ENCODE measurements around the gene MYO15A.

MYO15A gene

GRCh38 chr17:18159551-18160120, 51.1 kb downstream of the MYO15A start:
- no peak for DNase-seq

- no peak for DNase-seq
Measured at GRCh38 chr17:18160128-18160856, 51.7 kb downstream of the MYO15A start.

GRCh38 chr17:18161207-18162145, 52.9 kb downstream of the MYO15A start:
- DNase-seq, result peak; percentile 20

GRCh38 chr17:18163547-18163946, 55.0 kb downstream of the MYO15A start:
- no peak for DNase-seq

- DNase-seq, result no peak
Measured at GRCh38 chr17:18166894-18167293, 58.3 kb downstream of the MYO15A start.

GRCh38 chr17:18167421-18167820, 58.9 kb downstream of the MYO15A start:
- no peak for DNase-seq

- no peak for DNase-seq
Measured at GRCh38 chr17:18172531-18173278, 64.1 kb downstream of the MYO15A start.

GRCh38 chr17:18173740-18174139, 65.2 kb downstream of the MYO15A start:
- DNase-seq, result no peak

GRCh38 chr17:18176176-18176575, 67.6 kb downstream of the MYO15A start:
- DNase-seq, result no peak

GRCh38 chr17:18177133-18177532, 68.6 kb downstream of the MYO15A start:
- DNase-seq, result no peak

- DNase-seq, result peak; percentile 87
Measured at GRCh38 chr17:18177722-18178121, 69.2 kb downstream of the MYO15A start.

GRCh38 chr17:18179196-18179595, 70.6 kb downstream of the MYO15A start:
- DNase-seq, result no peak

- no peak for DNase-seq
Measured at GRCh38 chr17:18179804-18180203, 71.2 kb downstream of the MYO15A start.

- DNase-seq, result no peak
Measured at GRCh38 chr17:18181358-18181757, 72.8 kb downstream of the MYO15A start.

- no peak for DNase-seq
Measured at GRCh38 chr17:18182110-18182977, 73.8 kb downstream of the MYO15A start.

GRCh38 chr17:18182978-18183333, 74.4 kb downstream of the MYO15A start:
- DNase-seq, result no peak

- peak; percentile 99 for DNase-seq
Measured at GRCh38 chr17:18183334-18184142, 75.0 kb downstream of the MYO15A start, which contains the start of gene ALKBH5. TSS of gene ALKBH5 (plus strand) at chr17:18183828. CDS start at chr17:18184244, 416 bp downstream.

- DNase-seq, result peak; percentile 69
Measured at GRCh38 chr17:18184143-18185031, 75.8 kb downstream of the MYO15A start.

GRCh38 chr17:18185391-18185790, 76.8 kb downstream of the MYO15A start:
- DNase-seq, result peak; percentile 52
